SK-N-SH (cell line): Measurements from ENCODE around the gene CDX2.

Experiments
- CHD2 ChIP-seq: fragments of 150-350 bp; IDR thresholded peaks from 2 replicates; pipeline ENCODE4 v1.6.1; 2018; ENCODE audit warnings: low read length; ENCODE audit not compliant: partially characterized antibody
- CTCF ChIP-seq: fragments of 200-600 bp; sonication (generic); IDR thresholded peaks from 2 replicates; pipeline ENCODE4 v1.6.1; 2017; ENCODE audit warnings: antibody characterized with exemption, mild to moderate bottlenecking, moderate library complexity
- ELF1 ChIP-seq: IDR thresholded peaks from 2 replicates; pipeline ENCODE4 v1.4.0; 2012
- EZH2phosphoT487 ChIP-seq: fragments of 200-600 bp; sonication (generic); IDR thresholded peaks from 2 replicates; pipeline ENCODE4 v1.6.1; 2017; ENCODE audit warnings: low read depth, mixed run types, mild to moderate bottlenecking, antibody characterized with exemption, moderate library complexity, borderline replicate concordance
- MAX ChIP-seq: IDR thresholded peaks from 2 replicates; pipeline ENCODE4 v1.4.0; 2012; ENCODE audit warnings: low read depth
- MXI1 ChIP-seq: IDR thresholded peaks from 2 replicates; pipeline ENCODE4 v1.6.1; 2012; ENCODE audit warnings: mild to moderate bottlenecking, low read depth, low read length, improper control_type of control experiment
- NFIC ChIP-seq: IDR thresholded peaks from 2 replicates; pipeline ENCODE4 v1.4.0; 2012; ENCODE audit warnings: borderline replicate concordance
- REST ChIP-seq: IDR thresholded peaks from 2 replicates; pipeline ENCODE4 v1.6.1; 2012; ENCODE audit warnings: mild to moderate bottlenecking, low read depth, low read length, moderate library complexity
- TEAD4 ChIP-seq: IDR thresholded peaks from 2 replicates; pipeline ENCODE4 v1.4.0; 2012; ENCODE audit warnings: mild to moderate bottlenecking, borderline replicate concordance; ENCODE audit not compliant: insufficient read depth
- ZBTB33 ChIP-seq: IDR thresholded peaks from 2 replicates; pipeline ENCODE4 v1.4.0; 2012; ENCODE audit warnings: low read depth, borderline replicate concordance

- TF ChIP-seq ZBTB33: no peak
- no peak for TF ChIP-seq ELF1
- TF ChIP-seq CHD2: no peak
- TF ChIP-seq CTCF: no peak
- TF ChIP-seq TEAD4: no peak
- TF ChIP-seq NFIC: no peak
- TF ChIP-seq MXI1: no peak
- TF ChIP-seq REST: no peak
- no peak for TF ChIP-seq MAX
- no peak for TF ChIP-seq EZH2phosphoT487
These were observed 43.8 kb upstream of the CDX2 start for GRCh38 chr13:28012896-28013295.
